Measurements from ENCODE around the gene CYGB. TPM values are rescaled to one million over a fixed set of nuclear protein-coding genes. Genes with fewer than 3 reads are reported as not detected.

The CYGB gene
- polyA plus RNA-seq, 1 donor (not counting 4 experiments of a cell fraction or from before 2014, with no cell fraction given), result 10.3 TPM

DNA sequence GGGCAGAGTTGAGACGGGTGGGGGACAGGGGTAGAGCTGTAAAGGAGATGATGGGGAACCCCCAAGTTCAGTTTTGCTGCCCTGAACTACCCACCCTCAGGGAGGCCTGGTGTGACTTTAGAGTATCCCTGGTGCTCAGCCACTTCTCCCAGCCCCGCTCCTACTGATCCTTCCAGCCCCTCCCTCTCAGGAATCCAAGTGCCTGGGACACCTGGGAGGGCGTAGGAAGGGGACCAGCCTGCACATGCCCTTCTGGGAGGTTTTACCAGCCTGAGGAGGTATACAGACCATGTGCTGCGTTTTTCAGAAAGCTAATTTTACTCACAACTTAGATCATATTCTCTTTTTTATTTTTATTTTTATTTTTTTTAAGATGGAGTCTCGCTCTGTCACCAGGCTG is 44.0 kb upstream of the CYGB start:
- Histone ChIP-seq H3K9ac (ENCODE audit: control insufficient read depth, extremely low read depth, insufficient read depth, low read length) (peak overlapping the region; percentile 59), H3K4me3 (ENCODE audit: control insufficient read depth in 2 of 3, extremely low read depth in 1 of 3, insufficient read depth in 2 of 3, low read depth in 1 of 3, low read length in 3 of 3) (no peak overlapping the region), H2AFZ (ENCODE audit: control insufficient read depth, low read length) (no peak overlapping the region), H3K27ac (ENCODE audit: control insufficient read depth, insufficient read depth, low read length) (peak overlapping the region; percentile 92), H3K4me1 (ENCODE audit: control insufficient read depth, extremely low read depth, insufficient read depth, low read length) (peaks cover 65% of the 10 kb centered on the region), H3K9me3 (ENCODE audit: control insufficient read depth, low read depth, low read length) (no peaks in the 10 kb centered on the region), H3K79me2 (ENCODE audit: control insufficient read depth, insufficient read depth, low read length) (peaks cover 15% of the 10 kb centered on the region), H3K36me3 (ENCODE audit: control insufficient read depth in 2 of 2, extremely low read depth in 1 of 2, insufficient read depth in 2 of 2, low read length in 2 of 2) (peaks cover 0 to 5% of the 10 kb centered on the region in 2 experiments), H4K20me1 (ENCODE audit: control insufficient read depth, extremely low read depth, insufficient read depth, low read length) (no peaks in the 10 kb centered on the region), H3K27me3 (ENCODE audit: control insufficient read depth, extremely low read depth, insufficient read depth, low read length) (no peaks in the 10 kb centered on the region), H3K9me1 (ENCODE audit: control insufficient read depth, extremely low read depth, insufficient read depth, low read length) (no peaks in the 10 kb centered on the region), H3K4me2 (ENCODE audit: control insufficient read depth, extremely low read depth, insufficient read depth, low read depth, low read length) (peak overlapping the region; percentile 47)
- dilution Hi-C loops (cut with MboI; ENCODE audit: extremely low pct_ligation_motif_present, low sequenced_read_pairs), result no loop called here
- FAIRE-seq, result peak; percentile 93
- TF ChIP-seq, protein P1, sequence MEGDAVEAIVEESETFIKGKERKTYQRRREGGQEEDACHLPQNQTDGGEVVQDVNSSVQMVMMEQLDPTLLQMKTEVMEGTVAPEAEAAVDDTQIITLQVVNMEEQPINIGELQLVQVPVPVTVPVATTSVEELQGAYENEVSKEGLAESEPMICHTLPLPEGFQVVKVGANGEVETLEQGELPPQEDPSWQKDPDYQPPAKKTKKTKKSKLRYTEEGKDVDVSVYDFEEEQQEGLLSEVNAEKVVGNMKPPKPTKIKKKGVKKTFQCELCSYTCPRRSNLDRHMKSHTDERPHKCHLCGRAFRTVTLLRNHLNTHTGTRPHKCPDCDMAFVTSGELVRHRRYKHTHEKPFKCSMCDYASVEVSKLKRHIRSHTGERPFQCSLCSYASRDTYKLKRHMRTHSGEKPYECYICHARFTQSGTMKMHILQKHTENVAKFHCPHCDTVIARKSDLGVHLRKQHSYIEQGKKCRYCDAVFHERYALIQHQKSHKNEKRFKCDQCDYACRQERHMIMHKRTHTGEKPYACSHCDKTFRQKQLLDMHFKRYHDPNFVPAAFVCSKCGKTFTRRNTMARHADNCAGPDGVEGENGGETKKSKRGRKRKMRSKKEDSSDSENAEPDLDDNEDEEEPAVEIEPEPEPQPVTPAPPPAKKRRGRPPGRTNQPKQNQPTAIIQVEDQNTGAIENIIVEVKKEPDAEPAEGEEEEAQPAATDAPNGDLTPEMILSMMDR (optimal IDR thresholded peaks at IDR 0.05 in 1 of 3, IDR thresholded peaks at IDR 0.05 in 1 of 3, conservative IDR thresholded peaks at IDR 0.05 in 1 of 3; ENCODE audit: extremely low read depth in 1 of 3, insufficient read depth in 2 of 3, low read length in 3 of 3), result no peak
- TF ChIP-seq EZH2 (IDR thresholded peaks at IDR 0.05; ENCODE audit: low read length), result no peak
- no peak for DNase-seq (ENCODE audit: low read depth, low spot score)

DNA sequence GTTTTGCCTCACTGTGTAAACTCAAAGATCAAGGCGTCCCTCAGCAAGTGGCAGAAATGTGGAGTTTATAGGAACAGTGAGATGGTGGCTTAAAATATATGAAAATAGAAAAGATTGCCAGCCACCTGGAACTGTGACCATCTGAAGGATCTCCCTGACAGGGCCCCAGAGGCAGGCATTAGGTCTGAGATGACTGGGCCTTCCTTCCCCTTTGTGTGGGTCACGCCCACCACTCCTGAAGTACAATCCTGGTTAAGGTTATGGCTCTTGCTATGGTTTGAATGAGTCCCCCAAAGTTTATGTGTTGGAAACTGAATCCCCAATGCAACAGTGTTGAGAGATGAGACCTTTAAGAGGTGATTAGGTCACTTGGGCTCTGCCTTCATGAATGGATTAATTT is 41.8 kb upstream of the CYGB start:
- H3K27ac ChIP-seq (ENCODE audit: control insufficient read depth, insufficient read depth, low read length), result peak overlapping the region; percentile 82
- no peak overlapping the region for H3K9ac ChIP-seq (ENCODE audit: control insufficient read depth, extremely low read depth, insufficient read depth, low read length)
- no peaks in the 10 kb centered on the region for H3K9me1 ChIP-seq (ENCODE audit: control insufficient read depth, extremely low read depth, insufficient read depth, low read length)
- H3K79me2 ChIP-seq (ENCODE audit: control insufficient read depth, insufficient read depth, low read length), result peaks cover 5% of the 10 kb centered on the region
- H3K4me2 ChIP-seq (ENCODE audit: control insufficient read depth, extremely low read depth, insufficient read depth, low read depth, low read length), result no peak overlapping the region
- H3K9me3 ChIP-seq (ENCODE audit: control insufficient read depth, low read depth, low read length), result no peaks in the 10 kb centered on the region
- H4K20me1 ChIP-seq (ENCODE audit: control insufficient read depth, extremely low read depth, insufficient read depth, low read length), result no peaks in the 10 kb centered on the region
- dilution Hi-C loops (cut with MboI; ENCODE audit: extremely low pct_ligation_motif_present, low sequenced_read_pairs), result no loop called here
- TF ChIP-seq, protein P1 (optimal IDR thresholded peaks at IDR 0.05 in 1 of 3, IDR thresholded peaks at IDR 0.05 in 1 of 3, conservative IDR thresholded peaks at IDR 0.05 in 1 of 3; ENCODE audit: extremely low read depth in 1 of 3, insufficient read depth in 2 of 3, low read length in 3 of 3), result no peak
- no peak for TF ChIP-seq EZH2 (IDR thresholded peaks at IDR 0.05; ENCODE audit: low read length)
- H3K4me1 ChIP-seq (ENCODE audit: control insufficient read depth, extremely low read depth, insufficient read depth, low read length), result peaks cover 59% of the 10 kb centered on the region
- H3K27me3 ChIP-seq (ENCODE audit: control insufficient read depth, extremely low read depth, insufficient read depth, low read length), result no peaks in the 10 kb centered on the region
- peaks cover 5 to 7% of the 10 kb centered on the region in 2 experiments for H3K36me3 ChIP-seq (ENCODE audit: control insufficient read depth in 2 of 2, extremely low read depth in 1 of 2, insufficient read depth in 2 of 2, low read length in 2 of 2)
- H3K4me3 ChIP-seq (ENCODE audit: control insufficient read depth in 2 of 3, extremely low read depth in 1 of 3, insufficient read depth in 2 of 3, low read depth in 1 of 3, low read length in 3 of 3), result no peak overlapping the region
- FAIRE-seq (peak; percentile 48), DNase-seq (ENCODE audit: low read depth, low spot score) (no peak)
- no peak overlapping the region for H2AFZ ChIP-seq (ENCODE audit: control insufficient read depth, low read length)
